HCT116 (cell line): ENCODE results near the gene CCL17. TPM values are rescaled to one million over a fixed set of nuclear protein-coding genes. Genes with fewer than 3 reads are reported as not detected.

ENCODE experiments used
- ATAC-seq: fragments of 200-7000 bp; cut with Tn5 transposase; 2 replicates; pipeline ENCODE4 v1.9.1; 2020; ENCODE audit warnings: mild to moderate bottlenecking, moderate library complexity
- BruUV-seq: library from RNA; stranded (reverse); fragments of 400-500 nt; replicated peaks from 2 replicates; lab custom pipeline; 2021; lab: Mats Ljungman, UMichigan
- CTCF ChIA-PET: fragments of 300-600 bp; sonication (Branson Sonifier 250); formaldehyde crosslinking; loops from one replicate; lab custom pipeline; 2021; ENCODE audit warnings: antibody characterized with exemption; lab: Charles Lee
- POLR2A ChIA-PET: fragments of 300-600, 350-600 bp; sonication (Branson Sonifier 250); formaldehyde crosslinking; loops from one replicate; lab custom pipeline; 2021; ENCODE audit warnings: antibody characterized with exemption; lab: Charles Lee
- RAD21 ChIA-PET, 2 experiments: fragments of 300-600 bp; sonication (Branson Sonifier 250); formaldehyde crosslinking; loops; one replicate each; lab custom pipeline; 2023; ENCODE audit warnings: low total read pairs in 2 of 2; ENCODE audit not compliant: uncharacterized antibody in 2 of 2, unreplicated experiment in 2 of 2, low non-redundant PET in 1 of 2; lab: Charles Lee
- DNase-seq: peaks from one replicate; pipeline ENCODE4 v3.0.0-alpha.2; 2010; ENCODE audit warnings: low read depth, low spot score
- H2AFZ ChIP-seq: fragments of 200-600 bp; shearing (Covaris generic), sonication (generic); 2 replicates; pipeline ENCODE4 v1.6.1; 2017; ENCODE audit warnings: low read depth, mixed run types, mixed read lengths, antibody characterized with exemption, low read length; ENCODE audit not compliant: poor library complexity, severe bottlenecking
- H3K27ac ChIP-seq: 2 replicates; pipeline ENCODE4 v1.5.1; 2012; ENCODE audit warnings: low read depth, low read length
- H3K27me3 ChIP-seq: fragments of 200-600 bp; sonication (generic); 2 replicates; pipeline ENCODE4 v1.6.1; 2016; ENCODE audit warnings: mixed run types, low read length, mixed read lengths; ENCODE audit not compliant: insufficient read depth
- H3K36me3 ChIP-seq, 2 experiments: fragments of 200-500 bp in 1 of 2; fragments of 200-600 bp in 1 of 2; sonication (Bioruptor generic) in 1 of 2; sonication (generic) in 1 of 2; 2 replicates each; pipeline versions ENCODE4 v1.5.1 to v1.6.1; 2014 to 2016; ENCODE audit warnings: low read length in 2 of 2, inconsistent platforms in 1 of 2, mixed read lengths in 1 of 2, mixed run types in 1 of 2; ENCODE audit not compliant: insufficient read depth in 2 of 2, control insufficient read depth in 1 of 2
- H3K4me1 ChIP-seq, 2 experiments: fragments of 200-600 bp in 1 of 2; sonication (generic) in 1 of 2; 2 replicates each; pipeline versions ENCODE4 v1.5.1 to v1.6.1; 2012 to 2017; ENCODE audit warnings: low read length in 2 of 2, inconsistent platforms in 1 of 2, mild to moderate bottlenecking in 1 of 2, mixed read lengths in 1 of 2, mixed run types in 1 of 2, moderate library complexity in 1 of 2; ENCODE audit not compliant: insufficient read depth in 2 of 2, control insufficient read depth in 1 of 2
- H3K4me2 ChIP-seq: fragments of 200-600 bp; sonication (generic); 2 replicates; pipeline ENCODE4 v1.6.1; 2017; ENCODE audit warnings: mixed run types, low read length, mixed read lengths
- H3K4me3 ChIP-seq, 2 experiments: fragments of 200-600 bp in 1 of 2; sonication (generic) in 1 of 2; replicated peaks in 1 of 2; 2 replicates each; pipeline ENCODE4 v1.5.1; 2011 to 2016; ENCODE audit warnings: low read length in 2 of 2, control low read depth in 1 of 2, low read depth in 1 of 2, mild to moderate bottlenecking in 1 of 2, mixed read lengths in 1 of 2, mixed run types in 1 of 2
- H3K79me2 ChIP-seq: fragments of 200-600 bp; sonication (generic); 2 replicates; pipeline ENCODE4 v1.6.1; 2017; ENCODE audit warnings: mild to moderate bottlenecking, mixed run types, low read length, moderate library complexity, mixed read lengths; ENCODE audit not compliant: insufficient read depth
- H3K9ac ChIP-seq: fragments of 200-600 bp; sonication (generic); 2 replicates; pipeline ENCODE4 v1.6.1; 2016; ENCODE audit warnings: low read length, mixed read lengths
- H3K9me2 ChIP-seq: fragments of 200-600 bp; sonication (generic), shearing (Covaris generic); 2 replicates; pipeline ENCODE4 v1.6.1; 2017; ENCODE audit warnings: mixed run types, mild to moderate bottlenecking, moderate library complexity; ENCODE audit not compliant: insufficient read depth
- H3K9me3 ChIP-seq, 2 experiments: fragments of 200-500 bp in 1 of 2; fragments of 200-600 bp in 1 of 2; sonication (Bioruptor generic) in 1 of 2; sonication (generic) in 1 of 2; 2 replicates each; pipeline ENCODE4 v1.6.1; 2014 to 2017; ENCODE audit warnings: low read length in 2 of 2, mixed read lengths in 2 of 2, inconsistent platforms in 1 of 2, low read depth in 1 of 2, mild to moderate bottlenecking in 1 of 2, mixed run types in 1 of 2, moderate library complexity in 1 of 2; ENCODE audit not compliant: control insufficient read depth in 1 of 2, insufficient read depth in 1 of 2
- H4K20me1 ChIP-seq: fragments of 200-600 bp; sonication (generic), shearing (Covaris generic); 2 replicates; pipeline ENCODE4 v1.6.1; 2017; ENCODE audit warnings: mixed run types, mild to moderate bottlenecking, moderate library complexity; ENCODE audit not compliant: insufficient read depth
- intact Hi-C: fragments of 100-400 bp; cut with micrococcal nuclease; formaldehyde crosslinking; loops from 2 replicates; pipeline ENCODE4 v1.10.0; 2022
- total RNA-seq: library from RNA; stranded (reverse); gene quantifications from one replicate; pipeline ENCODE4 v1.2.1, GENCODE V29; 2021; ENCODE audit not compliant: unreplicated experiment
- TF ChIP-seq, protein P1 (sequence below): IDR thresholded peaks from 2 replicates; pipeline ENCODE4 v1.6.1; 2012; ENCODE audit warnings: low read depth
- TF ChIP-seq, protein P2 (sequence below): IDR thresholded peaks from 2 replicates; pipeline ENCODE4 v1.6.1; 2011; ENCODE audit warnings: mild to moderate bottlenecking, low read length, moderate library complexity; ENCODE audit not compliant: insufficient replicate concordance; ENCODE audit errors: extremely low read depth

Gene CCL17
- total RNA-seq, 1 experiment from 2014 or later = not detected

DNA sequence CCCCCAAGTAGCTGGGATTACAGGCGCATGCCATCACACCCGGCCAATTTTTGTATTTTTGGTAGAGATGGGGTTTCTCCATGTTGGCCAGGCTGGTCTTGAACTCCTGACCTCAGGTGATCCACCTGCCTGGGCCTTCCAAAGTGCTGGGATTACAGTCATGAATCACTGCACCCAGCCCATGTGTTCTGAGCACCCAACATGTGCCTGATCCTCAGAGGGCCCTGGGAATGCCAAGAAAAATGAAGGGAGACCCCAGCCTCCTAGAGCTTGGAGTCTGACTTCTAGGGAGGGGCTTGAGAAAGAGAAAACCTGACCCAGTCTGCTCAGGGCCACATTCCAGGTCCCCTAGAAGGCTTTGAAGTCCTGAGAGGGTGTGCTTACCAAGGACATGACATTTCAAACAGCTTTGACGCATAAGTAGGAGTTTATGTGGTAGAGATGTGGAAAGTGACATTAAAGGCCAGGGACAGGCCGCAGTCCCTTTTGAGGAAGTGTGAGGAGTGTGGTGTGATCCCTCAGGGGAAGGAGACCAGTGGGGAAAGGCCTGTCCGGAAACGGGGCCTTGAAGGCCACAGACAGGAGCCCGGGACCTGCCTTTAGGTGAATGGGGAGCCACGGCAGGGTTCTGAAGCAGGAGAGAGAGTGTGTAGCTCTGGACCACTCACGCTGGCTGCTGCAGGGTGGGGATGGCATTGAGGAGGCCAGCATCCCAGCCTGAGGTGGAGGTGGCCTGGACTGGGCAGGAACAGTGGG is 47.1 kb upstream of the CCL17 start:
- Histone ChIP-seq H3K27me3 (no peaks in the 10 kb centered on the region), H3K9me2 (no peaks in the 10 kb centered on the region), H3K4me1 (peaks cover 0 to 7% of the 10 kb centered on the region in 2 experiments; a peak in 2 of 4 replicates), H4K20me1 (no peaks in the 10 kb centered on the region), H3K27ac (no peak overlapping the region), H3K36me3 (no peaks in the 10 kb centered on the region), H2AFZ (no peak overlapping the region), H3K9ac (no peak overlapping the region), H3K4me2 (no peak overlapping the region), H3K79me2 (no peaks in the 10 kb centered on the region), H3K9me3 (no peaks in the 10 kb centered on the region), H3K4me3 (no peak overlapping the region)
- CTCF ChIA-PET = no interaction called here
- intact Hi-C loops = no loop called here
- DNase-seq (no peak), ATAC-seq (no peak)
- no TSS peak for BruUV-seq
- TF ChIP-seq, protein P1, sequence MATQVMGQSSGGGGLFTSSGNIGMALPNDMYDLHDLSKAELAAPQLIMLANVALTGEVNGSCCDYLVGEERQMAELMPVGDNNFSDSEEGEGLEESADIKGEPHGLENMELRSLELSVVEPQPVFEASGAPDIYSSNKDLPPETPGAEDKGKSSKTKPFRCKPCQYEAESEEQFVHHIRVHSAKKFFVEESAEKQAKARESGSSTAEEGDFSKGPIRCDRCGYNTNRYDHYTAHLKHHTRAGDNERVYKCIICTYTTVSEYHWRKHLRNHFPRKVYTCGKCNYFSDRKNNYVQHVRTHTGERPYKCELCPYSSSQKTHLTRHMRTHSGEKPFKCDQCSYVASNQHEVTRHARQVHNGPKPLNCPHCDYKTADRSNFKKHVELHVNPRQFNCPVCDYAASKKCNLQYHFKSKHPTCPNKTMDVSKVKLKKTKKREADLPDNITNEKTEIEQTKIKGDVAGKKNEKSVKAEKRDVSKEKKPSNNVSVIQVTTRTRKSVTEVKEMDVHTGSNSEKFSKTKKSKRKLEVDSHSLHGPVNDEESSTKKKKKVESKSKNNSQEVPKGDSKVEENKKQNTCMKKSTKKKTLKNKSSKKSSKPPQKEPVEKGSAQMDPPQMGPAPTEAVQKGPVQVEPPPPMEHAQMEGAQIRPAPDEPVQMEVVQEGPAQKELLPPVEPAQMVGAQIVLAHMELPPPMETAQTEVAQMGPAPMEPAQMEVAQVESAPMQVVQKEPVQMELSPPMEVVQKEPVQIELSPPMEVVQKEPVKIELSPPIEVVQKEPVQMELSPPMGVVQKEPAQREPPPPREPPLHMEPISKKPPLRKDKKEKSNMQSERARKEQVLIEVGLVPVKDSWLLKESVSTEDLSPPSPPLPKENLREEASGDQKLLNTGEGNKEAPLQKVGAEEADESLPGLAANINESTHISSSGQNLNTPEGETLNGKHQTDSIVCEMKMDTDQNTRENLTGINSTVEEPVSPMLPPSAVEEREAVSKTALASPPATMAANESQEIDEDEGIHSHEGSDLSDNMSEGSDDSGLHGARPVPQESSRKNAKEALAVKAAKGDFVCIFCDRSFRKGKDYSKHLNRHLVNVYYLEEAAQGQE = no peak
- TF ChIP-seq, protein P2, sequence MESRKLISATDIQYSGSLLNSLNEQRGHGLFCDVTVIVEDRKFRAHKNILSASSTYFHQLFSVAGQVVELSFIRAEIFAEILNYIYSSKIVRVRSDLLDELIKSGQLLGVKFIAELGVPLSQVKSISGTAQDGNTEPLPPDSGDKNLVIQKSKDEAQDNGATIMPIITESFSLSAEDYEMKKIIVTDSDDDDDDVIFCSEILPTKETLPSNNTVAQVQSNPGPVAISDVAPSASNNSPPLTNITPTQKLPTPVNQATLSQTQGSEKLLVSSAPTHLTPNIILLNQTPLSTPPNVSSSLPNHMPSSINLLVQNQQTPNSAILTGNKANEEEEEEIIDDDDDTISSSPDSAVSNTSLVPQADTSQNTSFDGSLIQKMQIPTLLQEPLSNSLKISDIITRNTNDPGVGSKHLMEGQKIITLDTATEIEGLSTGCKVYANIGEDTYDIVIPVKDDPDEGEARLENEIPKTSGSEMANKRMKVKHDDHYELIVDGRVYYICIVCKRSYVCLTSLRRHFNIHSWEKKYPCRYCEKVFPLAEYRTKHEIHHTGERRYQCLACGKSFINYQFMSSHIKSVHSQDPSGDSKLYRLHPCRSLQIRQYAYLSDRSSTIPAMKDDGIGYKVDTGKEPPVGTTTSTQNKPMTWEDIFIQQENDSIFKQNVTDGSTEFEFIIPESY = no peak
- POLR2A ChIA-PET = no interaction called here
- RAD21 ChIA-PET = no interaction called here
